Neuronal stem cell (in vitro differentiated cells): Measurements from ENCODE around the gene CARM1.

Experiments
- DNase-seq: peaks from one replicate; pipeline ENCODE4 v3.0.0-alpha.2; 2013; ENCODE audit warnings: low spot score
- H2AFZ ChIP-seq: one replicate; pipeline ENCODE4 v1.6.1; 2013; ENCODE audit warnings: mild to moderate bottlenecking, low read length, inconsistent platforms
- H2AK5ac ChIP-seq: 2 replicates; pipeline ENCODE4 v1.6.1; 2013; ENCODE audit warnings: low read depth, mild to moderate bottlenecking, inconsistent platforms, low read length, moderate library complexity, mixed read lengths
- H2BK120ac ChIP-seq: 2 replicates; pipeline ENCODE4 v1.6.1; 2013; ENCODE audit warnings: low read depth, mild to moderate bottlenecking, inconsistent platforms, low read length, moderate library complexity, mixed read lengths
- H2BK12ac ChIP-seq: one replicate; pipeline ENCODE4 v1.6.1; 2013; ENCODE audit warnings: low read length, inconsistent platforms
- H2BK15ac ChIP-seq: 2 replicates; pipeline ENCODE4 v1.6.1; 2013; ENCODE audit warnings: mild to moderate bottlenecking, low read length, inconsistent platforms, mixed read lengths
- H2BK5ac ChIP-seq: one replicate; pipeline ENCODE4 v1.6.1; 2013; ENCODE audit warnings: inconsistent platforms, mild to moderate bottlenecking, low read length, moderate library complexity
- H3K14ac ChIP-seq: one replicate; pipeline ENCODE4 v1.6.1; 2013; ENCODE audit warnings: low read length, inconsistent platforms
- H3K18ac ChIP-seq: 2 replicates; pipeline ENCODE4 v1.6.1; 2013; ENCODE audit warnings: low read length, inconsistent platforms
- H3K23ac ChIP-seq: 2 replicates; pipeline ENCODE4 v1.6.1; 2013; ENCODE audit warnings: low read depth, mild to moderate bottlenecking, mixed read lengths, low read length, inconsistent platforms; ENCODE audit not compliant: poor library complexity
- H3K27ac ChIP-seq: replicated peaks from 3 replicates; pipeline ENCODE4 v1.5.1; 2013; ENCODE audit warnings: low read length, inconsistent platforms
- H3K27me3 ChIP-seq, 3 experiments: 2 replicates each; pipeline ENCODE4 v1.6.1; 2013; ENCODE audit warnings: low read length in 3 of 3, mild to moderate bottlenecking in 2 of 3, inconsistent platforms in 1 of 3, low read depth in 1 of 3, mixed read lengths in 1 of 3, moderate library complexity in 1 of 3; ENCODE audit not compliant: control insufficient read depth in 3 of 3, insufficient read depth in 3 of 3
- H3K36me3 ChIP-seq, 2 donors: replicated peaks in 1 of 2; 2 replicates each; pipeline ENCODE4 v1.6.1; 2013; ENCODE audit warnings: low read length in 2 of 2; ENCODE audit not compliant: control insufficient read depth in 2 of 2, insufficient read depth in 2 of 2
- H3K4ac ChIP-seq: 2 replicates; pipeline ENCODE4 v1.6.1; 2013; ENCODE audit warnings: inconsistent platforms, mild to moderate bottlenecking, low read length, moderate library complexity
- H3K4me1 ChIP-seq, 2 donors: 1 replicate in 1 of 2; 2 replicates in 1 of 2; pipeline ENCODE4 v1.6.1; 2013; ENCODE audit warnings: low read length in 2 of 2, low read depth in 1 of 2; ENCODE audit not compliant: control insufficient read depth in 2 of 2, insufficient read depth in 1 of 2
- H3K4me2 ChIP-seq: one replicate; pipeline ENCODE4 v1.6.1; 2013; ENCODE audit warnings: mild to moderate bottlenecking, low read length, inconsistent platforms; ENCODE audit not compliant: insufficient read depth, poor library complexity, severe bottlenecking
- H3K4me3 ChIP-seq, 2 donors: 2 replicates each; pipeline ENCODE4 v1.5.1; 2013; ENCODE audit warnings: low read length in 2 of 2, mild to moderate bottlenecking in 2 of 2, inconsistent platforms in 1 of 2, moderate library complexity in 1 of 2
- H3K79me1 ChIP-seq: one replicate; pipeline ENCODE4 v1.6.1; 2013; ENCODE audit warnings: low read depth, mild to moderate bottlenecking, inconsistent platforms, low read length, moderate library complexity
- H3K9ac ChIP-seq: one replicate; pipeline ENCODE4 v1.6.1; 2013; ENCODE audit warnings: mild to moderate bottlenecking, low read depth, low read length, inconsistent platforms; ENCODE audit not compliant: poor library complexity
- H3K9me3 ChIP-seq, 2 donors: replicated peaks in 1 of 2; 2 replicates each; pipeline versions ENCODE3 to v1.6.1; 2013; ENCODE audit warnings: low read length in 2 of 2, mild to moderate bottlenecking in 2 of 2, inconsistent platforms in 1 of 2, low read depth in 1 of 2, mixed read lengths in 1 of 2, moderate library complexity in 1 of 2; ENCODE audit not compliant: control insufficient read depth in 2 of 2, insufficient read depth in 1 of 2
- H4K8ac ChIP-seq: one replicate; pipeline ENCODE4 v1.6.1; 2013; ENCODE audit warnings: low read depth, mild to moderate bottlenecking, inconsistent platforms, low read length, moderate library complexity
- H4K91ac ChIP-seq: one replicate; pipeline ENCODE4 v1.6.1; 2013; ENCODE audit warnings: low read length, low read depth, mild to moderate bottlenecking, inconsistent platforms; ENCODE audit not compliant: poor library complexity
- WGBS, 2 donors: extraction: QIAGEN DNeasy Blood & Tissue Kit; methylation state at CpG; one replicate each; pipeline ENCODE4 v1.1.7; 2013; ENCODE audit warnings: missing lambda C conversion rate in 2 of 2, mixed read lengths in 1 of 2; ENCODE audit not compliant: insufficient read length in 2 of 2, insufficient replicate concordance in 1 of 2; ENCODE audit errors: extremely low coverage in 2 of 2; 5-methylcytosine and 5-hydroxymethylcytosine counted together

CARM1 gene

GRCh38 chr19:10846500-10847202, 24.7 kb upstream of the CARM1 start:
- H3K4ac ChIP-seq, result no peak overlapping the region
- no peak overlapping the region for H2BK15ac ChIP-seq
- no peak overlapping the region for H2AFZ ChIP-seq
- peaks cover 3 to 4% of the 10 kb centered on the region in 2 donors for H3K9me3 ChIP-seq
- no peak overlapping the region for H2BK5ac ChIP-seq
- H3K27me3 ChIP-seq, result no peaks in the 10 kb centered on the region
- no peak for DNase-seq
- no peak overlapping the region for H3K27ac ChIP-seq
- H2BK12ac ChIP-seq, result no peak overlapping the region
- no peak overlapping the region for H3K4me3 ChIP-seq
- no peak overlapping the region for H3K18ac ChIP-seq
- H3K9ac ChIP-seq, result no peak overlapping the region
- H3K4me1 ChIP-seq, result no peaks in the 10 kb centered on the region
- no peak overlapping the region for H3K23ac ChIP-seq
- no peak overlapping the region for H2BK120ac ChIP-seq
- H3K14ac ChIP-seq, result no peak overlapping the region
- no peaks in the 10 kb centered on the region for H3K36me3 ChIP-seq
- H3K79me1 ChIP-seq, result peaks cover 3% of the 10 kb centered on the region
- no peak overlapping the region for H4K8ac ChIP-seq
- H4K91ac ChIP-seq, result no peak overlapping the region
- H3K4me2 ChIP-seq, result no peak overlapping the region
- no CpG with 5 or more reads among the region's 2 CpGs for WGBS, 2 donors
- H2AK5ac ChIP-seq, result no peak overlapping the region

- no peaks in the 10 kb centered on the region for H3K4me1 ChIP-seq
- no peaks in the 10 kb centered on the region for H3K27me3 ChIP-seq
- H3K4ac ChIP-seq, result no peak within 1 kb of the TSS
- H3K4me3 ChIP-seq, result no peak within 1 kb of the TSS
- peak within 1 kb of the TSS; percentile 74 for H2AFZ ChIP-seq
- no peak within 1 kb of the TSS for H3K14ac ChIP-seq
- no peak within 1 kb of the TSS for H4K91ac ChIP-seq
- no CpG with 5 or more reads among the region's 14 CpGs for WGBS, 2 donors
- H3K79me1 ChIP-seq, result peaks cover 3% of the 10 kb centered on the region
- H2BK15ac ChIP-seq, result no peak within 1 kb of the TSS
- no peak within 1 kb of the TSS for H3K4me2 ChIP-seq
- peak within 1 kb of the TSS; percentile 63 for H3K9ac ChIP-seq
- no peak within 1 kb of the TSS for H2BK5ac ChIP-seq
- no peak within 1 kb of the TSS for H2BK12ac ChIP-seq
- H3K36me3 ChIP-seq, result no peaks in the 10 kb centered on the region
- no peak within 1 kb of the TSS for H2AK5ac ChIP-seq
- H2BK120ac ChIP-seq, result no peak within 1 kb of the TSS
- no peak within 1 kb of the TSS for H3K27ac ChIP-seq
- DNase-seq, result no peak
- H4K8ac ChIP-seq, result no peak within 1 kb of the TSS
- H3K18ac ChIP-seq, result no peak within 1 kb of the TSS
- H3K9me3 ChIP-seq, result peaks cover 3 to 4% of the 10 kb centered on the region in 2 donors
- no peak within 1 kb of the TSS for H3K23ac ChIP-seq
Measured at GRCh38 chr19:10848230-10848856, 23.0 kb upstream of the CARM1 start, which contains the start of gene C19orf38. Gene C19orf38 (plus strand): TSS chr19:10848415. CDS start chr19:10848509, 94 bp downstream.

GRCh38 chr19:10850631-10851030, 20.7 kb upstream of the CARM1 start:
- H3K79me1 ChIP-seq, result peaks cover 3% of the 10 kb centered on the region
- H3K27me3 ChIP-seq, result no peaks in the 10 kb centered on the region
- peak overlapping the region; percentile 66 for H2BK5ac ChIP-seq
- H2BK120ac ChIP-seq, result no peak overlapping the region
- H3K9ac ChIP-seq, result no peak overlapping the region
- no peak overlapping the region for H2BK12ac ChIP-seq
- H3K4me1 ChIP-seq, result no peaks in the 10 kb centered on the region
- peak overlapping the region in 1 of 2 donors; percentile 2 for H3K4me3 ChIP-seq
- peak overlapping the region; percentile 70 for H2AK5ac ChIP-seq
- no peak overlapping the region for H3K4me2 ChIP-seq
- no peak overlapping the region for H3K23ac ChIP-seq
- H3K4ac ChIP-seq, result no peak overlapping the region
- peaks cover 3 to 4% of the 10 kb centered on the region in 2 donors for H3K9me3 ChIP-seq
- DNase-seq, result no peak
- no peak overlapping the region for H3K18ac ChIP-seq
- H2AFZ ChIP-seq, result no peak overlapping the region
- no CpG with 5 or more reads among the region's 5 CpGs for WGBS, 2 donors
- H4K91ac ChIP-seq, result no peak overlapping the region
- no peak overlapping the region for H3K14ac ChIP-seq
- H2BK15ac ChIP-seq, result no peak overlapping the region
- no peak overlapping the region for H4K8ac ChIP-seq
- no peak overlapping the region for H3K27ac ChIP-seq
- H3K36me3 ChIP-seq, result no peaks in the 10 kb centered on the region

GRCh38 chr19:10852098-10852800, 19.1 kb upstream of the CARM1 start:
- H3K9me3 ChIP-seq, result peaks cover 0 to 4% of the 10 kb centered on the region in 2 donors
- H3K4me1 ChIP-seq, result no peaks in the 10 kb centered on the region
- H2AK5ac ChIP-seq, result no peak overlapping the region
- no peak overlapping the region for H3K27ac ChIP-seq
- no peaks in the 10 kb centered on the region for H3K27me3 ChIP-seq
- no peak overlapping the region for H4K8ac ChIP-seq
- H3K23ac ChIP-seq, result no peak overlapping the region
- no peak overlapping the region for H3K18ac ChIP-seq
- H3K14ac ChIP-seq, result no peak overlapping the region
- H2AFZ ChIP-seq, result no peak overlapping the region
- no peak overlapping the region for H3K4me2 ChIP-seq
- H3K36me3 ChIP-seq, result no peaks in the 10 kb centered on the region
- H4K91ac ChIP-seq, result no peak overlapping the region
- no peak overlapping the region for H2BK12ac ChIP-seq
- no peak overlapping the region for H2BK15ac ChIP-seq
- no peak overlapping the region for H3K9ac ChIP-seq
- H3K4me3 ChIP-seq, result no peak overlapping the region
- H3K4ac ChIP-seq, result no peak overlapping the region
- H2BK5ac ChIP-seq, result no peak overlapping the region
- no peak overlapping the region for H2BK120ac ChIP-seq
- no peak for DNase-seq
- WGBS, 2 donors, result no CpG with 5 or more reads among the region's 7 CpGs
- peaks cover 3% of the 10 kb centered on the region for H3K79me1 ChIP-seq
